Endothelial cell of umbilical vein (primary cell): ENCODE data around the gene PARN. TPM values are rescaled to one million over a fixed set of nuclear protein-coding genes. Genes with fewer than 3 reads are reported as not detected.
"Not testable (repeated sequence)": the region's sequence is repeated elsewhere in the genome, so short reads cannot be mapped to it uniquely, and the experiment has no call there.

Experiments used
- BruUV-seq: library from RNA; stranded (reverse); fragments of 400-500 nt; replicated peaks from 2 replicates; lab custom pipeline; 2021; lab: Mats Ljungman, UMichigan
- CTCF ChIA-PET: fragments of 300-600, 350-600 bp; sonication (Branson Sonifier 250); formaldehyde crosslinking; loops from one replicate; lab custom pipeline; 2021; ENCODE audit warnings: antibody characterized with exemption, inconsistent platforms; lab: Charles Lee
- POLR2A ChIA-PET: fragments of 300-600, 350-600 bp; sonication (Branson Sonifier 250); formaldehyde crosslinking; loops from one replicate; lab custom pipeline; 2021; ENCODE audit warnings: antibody characterized with exemption, inconsistent platforms; lab: Charles Lee
- DNase-seq: peaks from one replicate; pipeline ENCODE4 v3.0.0-alpha.2; 2011; ENCODE audit warnings: low read depth, low spot score
- FAIRE-seq: peaks from 2 replicates; lab custom pipeline; 2011; peaks lifted over from hg19 to GRCh38; lab: Jason Lieb, UNC
- H2AFZ ChIP-seq: 2 replicates; pipeline ENCODE4 v1.6.0; 2012; ENCODE audit warnings: low read depth, low read length, control low read depth, inconsistent platforms
- H3K27ac ChIP-seq: 2 replicates; pipeline ENCODE4 v1.5.1; 2011; ENCODE audit warnings: low read depth, mild to moderate bottlenecking, control low read depth, low read length, moderate library complexity; ENCODE audit not compliant: insufficient read depth
- H3K27me3 ChIP-seq, 2 experiments: 2 replicates each; pipeline versions ENCODE4 v1.6.0 to v1.6.1; 2011; ENCODE audit warnings: low read length in 2 of 2, mixed read lengths in 1 of 2; ENCODE audit not compliant: control insufficient read depth in 2 of 2, insufficient read depth in 2 of 2
- H3K36me3 ChIP-seq, 2 experiments: 2 replicates in 1 of 2; 3 replicates in 1 of 2; pipeline ENCODE4 v1.5.1; 2011; ENCODE audit warnings: low read length in 2 of 2, mild to moderate bottlenecking in 1 of 2, moderate library complexity in 1 of 2; ENCODE audit not compliant: control insufficient read depth in 2 of 2, insufficient read depth in 2 of 2; ENCODE audit errors: extremely low read depth in 1 of 2
- H3K4me1 ChIP-seq: 3 replicates; pipeline ENCODE4 v1.5.1; 2011; ENCODE audit warnings: mild to moderate bottlenecking, low read length; ENCODE audit not compliant: control insufficient read depth, insufficient read depth; ENCODE audit errors: extremely low read depth
- H3K4me2 ChIP-seq: 2 replicates; pipeline ENCODE4 v1.6.1; 2011; ENCODE audit warnings: low read length, control low read depth, mixed read lengths; ENCODE audit not compliant: insufficient read depth
- H3K4me3 ChIP-seq, 3 experiments: fragments of 200-600 bp in 1 of 3; sonication (generic), shearing (Covaris generic) in 1 of 3; replicated peaks in 1 of 3; 2 replicates each; pipeline ENCODE4 v1.5.1; 2011 to 2016; ENCODE audit warnings: control low read depth in 3 of 3, low read length in 3 of 3, mild to moderate bottlenecking in 2 of 3, inconsistent platforms in 1 of 3, low read depth in 1 of 3, moderate library complexity in 1 of 3; ENCODE audit not compliant: insufficient read depth in 1 of 3
- H3K79me2 ChIP-seq: 2 replicates; pipeline ENCODE4 v1.6.0; 2012; ENCODE audit warnings: low read length, inconsistent platforms; ENCODE audit not compliant: control insufficient read depth, insufficient read depth
- H3K9ac ChIP-seq: replicated peaks from 2 replicates; pipeline ENCODE3; 2011; ENCODE audit warnings: low read length, control low read depth; ENCODE audit not compliant: insufficient read depth; ENCODE audit errors: extremely low read depth
- H3K9me1 ChIP-seq: replicated peaks from 3 replicates; pipeline ENCODE4 v1.6.0; 2011; ENCODE audit warnings: mild to moderate bottlenecking, low read length; ENCODE audit not compliant: control insufficient read depth, insufficient read depth; ENCODE audit errors: extremely low read depth
- H3K9me3 ChIP-seq: replicated peaks from 2 replicates; pipeline ENCODE4 v1.5.1; 2012; ENCODE audit warnings: low read length, inconsistent platforms; ENCODE audit not compliant: control insufficient read depth, insufficient read depth
- H4K20me1 ChIP-seq: replicated peaks from 2 replicates; pipeline ENCODE3; 2011; ENCODE audit warnings: mild to moderate bottlenecking, low read length; ENCODE audit not compliant: control insufficient read depth, insufficient read depth; ENCODE audit errors: extremely low read depth
- dilution Hi-C: fragments of 300-500 bp; cut with MboI; formaldehyde crosslinking; loops from one replicate; pipeline ENCODE4 v1.15.0; 2019; ENCODE audit warnings: low sequenced_read_pairs; ENCODE audit not compliant: extremely low pct_ligation_motif_present
- intact Hi-C: fragments of 100-400 bp; cut with micrococcal nuclease; formaldehyde crosslinking; loops from one replicate; pipeline ENCODE4 v1.10.0; 2022
- polyA plus RNA-seq, 4 experiments: library from polyadenylated mRNA; depleted of rRNA in 3 of 4; stranded (reverse) in 3 of 4; unstranded in 1 of 4; fragments of >200 nt; gene quantifications; 2 replicates each; pipeline versions ENCODE4 v1.2.1 to v1.2.3, GENCODE V29; 2011 to 2012; ENCODE audit warnings: missing spikeins in 1 of 4
- total RNA-seq: library from RNA; stranded (reverse); gene quantifications from 2 replicates; pipeline ENCODE4 v1.2.3, GENCODE V29; 2021

Gene PARN
- total and polyA plus RNA-seq, 2 donors (not counting 3 experiments of a cell fraction or from before 2014, with no cell fraction given) = 16.9 to 24.6 TPM

- FAIRE-seq, dilution Hi-C loops, intact Hi-C loops, POLR2A ChIA-PET, H3K79me2 ChIP-seq, H4K20me1 ChIP-seq, H3K9me3 ChIP-seq, H3K9me1 ChIP-seq, H3K36me3 ChIP-seq, H3K4me3 ChIP-seq, H2AFZ ChIP-seq, DNase-seq, CTCF ChIA-PET, H3K27me3 ChIP-seq, H3K27ac ChIP-seq, H3K4me2 ChIP-seq, H3K9ac ChIP-seq, BruUV-seq: not testable (repeated sequence)
- peaks cover 11% of the 10 kb centered on the region for H3K4me1 ChIP-seq
Measured at GRCh38 chr16:14402114-14403000, 227.7 kb downstream of the PARN start.

DNA sequence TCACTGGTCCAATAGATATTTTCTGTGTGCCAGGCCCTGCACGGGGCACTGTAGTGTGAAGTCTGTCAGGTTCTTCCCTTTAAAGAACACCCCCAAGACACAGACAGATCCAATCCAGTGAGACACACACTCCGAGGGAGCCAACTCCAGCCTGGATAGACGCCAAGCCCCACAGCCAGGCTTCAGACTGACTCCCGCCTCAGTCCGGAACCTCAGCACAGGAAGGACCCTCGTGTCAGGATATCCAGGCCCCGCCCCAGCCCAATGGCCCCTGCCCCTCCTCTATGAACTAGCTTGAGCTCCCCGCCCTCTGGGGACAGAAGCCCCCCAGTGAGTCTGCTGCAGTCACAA lies 228.4 kb downstream of the PARN start:
- H3K4me2 ChIP-seq, dilution Hi-C loops: not testable (repeated sequence)

GRCh38 chr16:14400978-14401710 lies 228.9 kb downstream of the PARN start:
- H3K27ac ChIP-seq, H3K4me2 ChIP-seq, intact Hi-C loops, H3K36me3 ChIP-seq, H4K20me1 ChIP-seq, H3K27me3 ChIP-seq, H3K79me2 ChIP-seq, CTCF ChIA-PET, BruUV-seq, DNase-seq, FAIRE-seq, H3K9me3 ChIP-seq, POLR2A ChIA-PET, H3K9ac ChIP-seq, H3K4me3 ChIP-seq, H3K9me1 ChIP-seq, dilution Hi-C loops: not testable (repeated sequence)
- peak overlapping the region; percentile 27 for H2AFZ ChIP-seq
- peaks cover 11% of the 10 kb centered on the region for H3K4me1 ChIP-seq

More for the DNA sequence above, 228.4 kb downstream of the PARN start:
- H3K4me3 ChIP-seq, H3K9ac ChIP-seq, DNase-seq, POLR2A ChIA-PET, FAIRE-seq, CTCF ChIA-PET, H3K27ac ChIP-seq, intact Hi-C loops, BruUV-seq, H4K20me1 ChIP-seq, H3K79me2 ChIP-seq, H3K9me1 ChIP-seq, H3K36me3 ChIP-seq, H3K9me3 ChIP-seq, H3K27me3 ChIP-seq: not testable (repeated sequence)
- Histone ChIP-seq H2AFZ (peak overlapping the region; percentile 27), H3K4me1 (peaks cover 11% of the 10 kb centered on the region)
